Amygdala (tissue), 56 donors: ENCODE results near the gene MYCBPAP.

ENCODE experiments used
- DNase-seq, 56 donors: peaks; one replicate each; lab custom pipeline; 2025; lab: John Stamatoyannopoulos, UW

Gene MYCBPAP

GRCh38 chr17:50507871-50508572, at the start of gene MYCBPAP:
MYCBPAP (plus strand) TSS chr17:50508439; CDS start chr17:50508675, 236 bp downstream.
- peak in 51 of 56 donors; percentile 14 to 85 (median 60) for DNase-seq

GRCh38 chr17:50458701-50459676, 49.2 kb upstream of the MYCBPAP start:
- DNase-seq: no peak

GRCh38 chr17:50459756-50460155, 48.5 kb upstream of the MYCBPAP start:
- no peak for DNase-seq

- no peak for DNase-seq
These were observed 47.3 kb upstream of the MYCBPAP start for GRCh38 chr17:50460831-50461526.

GRCh38 chr17:50461550-50462132, 46.6 kb upstream of the MYCBPAP start:
- DNase-seq: no peak

- DNase-seq: no peak
These were observed 45.8 kb upstream of the MYCBPAP start for GRCh38 chr17:50462446-50462845.

- no peak for DNase-seq
These were observed 44.1 kb upstream of the MYCBPAP start for GRCh38 chr17:50464121-50464520.

- DNase-seq: no peak
These were observed 43.5 kb upstream of the MYCBPAP start for GRCh38 chr17:50464736-50465135.

GRCh38 chr17:50465171-50465570, 43.1 kb upstream of the MYCBPAP start:
- DNase-seq: no peak

GRCh38 chr17:50465635-50466034, 42.6 kb upstream of the MYCBPAP start:
- DNase-seq: no peak

- DNase-seq: no peak
These were observed 41.7 kb upstream of the MYCBPAP start for GRCh38 chr17:50466371-50467113.

- no peak for DNase-seq
These were observed 41.0 kb upstream of the MYCBPAP start for GRCh38 chr17:50467114-50467854.

GRCh38 chr17:50467855-50468303, 40.4 kb upstream of the MYCBPAP start:
- no peak for DNase-seq

GRCh38 chr17:50468304-50469207, 39.7 kb upstream of the MYCBPAP start, which contains the start of gene CHAD:
CHAD (minus strand) TSS chr17:50468880; CDS start chr17:50468813, 67 bp downstream.
- peak in 1 of 56 donors; percentile 14 for DNase-seq

- no peak for DNase-seq
These were observed 39.0 kb upstream of the MYCBPAP start for GRCh38 chr17:50469208-50469605.

GRCh38 chr17:50469671-50470305, 38.5 kb upstream of the MYCBPAP start:
- DNase-seq: no peak

GRCh38 chr17:50470426-50470825, 37.8 kb upstream of the MYCBPAP start:
- DNase-seq: no peak
